ENCODE data around the gene CPNE6.
"Not testable (repeated sequence)": the region's sequence is repeated elsewhere in the genome, so short reads cannot be mapped to it uniquely, and the experiment has no call there.

CPNE6 gene

GRCh38 chr14:24040692-24041091 lies 30.7 kb upstream of the CPNE6 start:
- H3K4me3 ChIP-seq (ENCODE audit: low read depth in 1 of 2, low read length in 2 of 2): no peak overlapping the region
- H3K4me1 ChIP-seq (ENCODE audit: control insufficient read depth in 1 of 2, insufficient read depth in 2 of 2, low read length in 2 of 2): peaks cover 5 to 6% of the 10 kb centered on the region in 2 donors
- H3K27me3 ChIP-seq (ENCODE audit: control insufficient read depth in 1 of 2, insufficient read depth in 2 of 2, low read length in 2 of 2): no peaks in the 10 kb centered on the region
- no peak overlapping the region for H3K9ac ChIP-seq (ENCODE audit: low read depth in 1 of 2, low read length in 2 of 2)
- no peaks in the 10 kb centered on the region for H3K36me3 ChIP-seq (ENCODE audit: control insufficient read depth in 1 of 2, insufficient read depth in 2 of 2, low read length in 2 of 2)
- no peaks in the 10 kb centered on the region for H3K9me3 ChIP-seq (ENCODE audit: control insufficient read depth in 1 of 2, low read length in 2 of 2)
- no peak overlapping the region for H3K27ac ChIP-seq (ENCODE audit: low read depth, low read length)

DNA sequence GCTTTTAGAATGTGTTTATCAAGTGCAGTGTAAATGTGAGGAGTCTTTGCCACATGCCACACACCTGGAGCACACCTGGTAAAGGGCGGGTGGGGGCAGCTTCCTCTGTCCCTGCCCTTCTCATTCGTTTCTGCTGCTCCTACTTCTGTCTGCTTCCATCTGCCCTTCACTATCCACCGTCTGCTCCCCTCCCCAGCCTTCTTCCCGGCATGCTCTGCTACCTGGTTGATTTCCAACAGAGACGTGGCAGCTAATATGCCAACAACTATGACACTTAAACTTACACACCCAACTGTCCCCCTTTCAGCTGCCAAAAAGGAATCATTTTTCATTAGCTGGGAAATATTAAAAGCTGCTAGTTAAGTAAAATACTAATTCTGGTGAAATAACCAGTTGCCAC lies 28.6 kb upstream of the CPNE6 start:
- H3K9ac ChIP-seq (ENCODE audit: low read depth in 1 of 2, low read length in 2 of 2): no peak overlapping the region
- no peak overlapping the region for H3K4me3 ChIP-seq (ENCODE audit: low read depth in 1 of 2, low read length in 2 of 2)
- no peaks in the 10 kb centered on the region for H3K9me3 ChIP-seq (ENCODE audit: control insufficient read depth in 1 of 2, low read length in 2 of 2)

GRCh38 chr14:24049002-24049401 lies 22.4 kb upstream of the CPNE6 start:
- not testable (repeated sequence) for H3K27me3 ChIP-seq (ENCODE audit: control insufficient read depth in 1 of 2, insufficient read depth in 2 of 2, low read length in 2 of 2); H3K36me3 ChIP-seq (ENCODE audit: control insufficient read depth in 1 of 2, insufficient read depth in 2 of 2, low read length in 2 of 2); H3K9ac ChIP-seq (ENCODE audit: low read depth in 1 of 2, low read length in 2 of 2); H3K27ac ChIP-seq (ENCODE audit: low read depth, low read length); H3K4me3 ChIP-seq (ENCODE audit: low read depth in 1 of 2, low read length in 2 of 2); H3K9me3 ChIP-seq (ENCODE audit: control insufficient read depth in 1 of 2, low read length in 2 of 2)
- H3K4me1 ChIP-seq (ENCODE audit: control insufficient read depth in 1 of 2, insufficient read depth in 2 of 2, low read length in 2 of 2): peaks cover 12 to 15% of the 10 kb centered on the region in 2 donors

More for the DNA sequence above, 28.6 kb upstream of the CPNE6 start:
- Histone ChIP-seq H3K27me3 (ENCODE audit: control insufficient read depth in 1 of 2, insufficient read depth in 2 of 2, low read length in 2 of 2) (no peaks in the 10 kb centered on the region), H3K36me3 (ENCODE audit: control insufficient read depth in 1 of 2, insufficient read depth in 2 of 2, low read length in 2 of 2) (no peaks in the 10 kb centered on the region), H3K4me1 (ENCODE audit: control insufficient read depth in 1 of 2, insufficient read depth in 2 of 2, low read length in 2 of 2) (peaks cover 4 to 5% of the 10 kb centered on the region in 2 donors), H3K27ac (ENCODE audit: low read depth, low read length) (no peak overlapping the region)

DNA sequence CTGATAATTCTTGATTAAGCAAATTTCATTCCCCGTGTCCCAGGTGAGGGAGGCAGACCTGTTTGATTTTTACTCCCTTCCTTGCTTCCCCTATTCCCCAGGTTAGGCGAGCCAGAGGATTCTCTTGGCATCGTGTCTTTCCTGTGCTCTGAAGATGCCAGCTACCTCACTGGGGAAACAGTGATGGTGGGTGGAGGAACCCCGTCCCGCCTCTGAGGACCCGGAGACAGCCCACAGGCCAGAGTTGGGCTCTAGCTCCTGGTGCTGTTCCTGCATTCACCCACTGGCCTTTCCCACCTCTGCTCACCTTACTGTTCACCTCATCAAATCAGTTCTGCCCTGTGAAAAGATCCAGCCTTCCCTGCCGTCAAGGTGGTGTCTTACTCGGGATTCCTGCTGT lies 20.6 kb upstream of the CPNE6 start:
- H3K27ac ChIP-seq (ENCODE audit: low read depth, low read length); H3K27me3 ChIP-seq (ENCODE audit: control insufficient read depth in 1 of 2, insufficient read depth in 2 of 2, low read length in 2 of 2); H3K4me3 ChIP-seq (ENCODE audit: low read depth in 1 of 2, low read length in 2 of 2); H3K9me3 ChIP-seq (ENCODE audit: control insufficient read depth in 1 of 2, low read length in 2 of 2); H3K9ac ChIP-seq (ENCODE audit: low read depth in 1 of 2, low read length in 2 of 2); H3K36me3 ChIP-seq (ENCODE audit: control insufficient read depth in 1 of 2, insufficient read depth in 2 of 2, low read length in 2 of 2): not testable (repeated sequence)
- H3K4me1 ChIP-seq (ENCODE audit: control insufficient read depth in 1 of 2, insufficient read depth in 2 of 2, low read length in 2 of 2): peaks cover 12 to 15% of the 10 kb centered on the region in 2 donors

DNA sequence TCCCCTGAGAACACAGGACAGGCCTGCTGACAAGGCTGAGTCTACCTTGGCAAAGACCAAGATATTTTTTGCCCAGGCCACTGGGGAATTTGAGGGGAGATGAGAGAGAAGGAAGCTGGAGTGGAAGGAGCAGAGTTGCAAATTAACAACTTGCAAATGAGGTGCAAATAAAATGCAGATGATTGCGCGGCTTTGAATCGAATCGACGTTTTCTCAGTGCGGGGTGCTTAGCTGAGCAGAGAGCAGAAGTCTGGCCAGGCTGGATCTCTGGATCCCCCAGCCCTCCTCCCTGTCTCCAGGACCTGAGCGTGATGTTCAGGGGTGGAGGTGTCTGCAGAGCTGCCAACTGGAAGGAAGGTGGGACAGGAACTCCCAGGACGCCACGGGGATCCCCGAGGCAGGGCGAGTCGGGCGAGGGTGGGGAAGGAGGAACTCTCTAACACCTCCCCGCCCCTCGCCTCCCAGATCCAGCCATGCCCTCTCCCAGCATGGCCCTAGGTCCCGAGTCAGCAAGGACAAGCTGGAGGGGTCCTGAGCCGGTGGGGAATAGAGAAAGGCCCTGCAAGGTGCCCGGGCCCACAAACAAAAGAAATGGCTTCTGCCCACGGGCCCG lies 20.1 kb upstream of the CPNE6 start:
- H3K4me1 ChIP-seq (ENCODE audit: control insufficient read depth in 1 of 2, insufficient read depth in 2 of 2, low read length in 2 of 2): peaks cover 12 to 15% of the 10 kb centered on the region in 2 donors
- H3K4me3 ChIP-seq (ENCODE audit: low read depth in 1 of 2, low read length in 2 of 2): peak overlapping the region; percentile 73 to 86
- peak overlapping the region; percentile 32 for H3K27ac ChIP-seq (ENCODE audit: low read depth, low read length)
- H3K9me3 ChIP-seq (ENCODE audit: control insufficient read depth in 1 of 2, low read length in 2 of 2): no peaks in the 10 kb centered on the region
- H3K9ac ChIP-seq (ENCODE audit: low read depth in 1 of 2, low read length in 2 of 2): peak overlapping the region; percentile 72 to 79
- no peaks in the 10 kb centered on the region for H3K27me3 ChIP-seq (ENCODE audit: control insufficient read depth in 1 of 2, insufficient read depth in 2 of 2, low read length in 2 of 2)
- H3K36me3 ChIP-seq (ENCODE audit: control insufficient read depth in 1 of 2, insufficient read depth in 2 of 2, low read length in 2 of 2): no peaks in the 10 kb centered on the region

DNA sequence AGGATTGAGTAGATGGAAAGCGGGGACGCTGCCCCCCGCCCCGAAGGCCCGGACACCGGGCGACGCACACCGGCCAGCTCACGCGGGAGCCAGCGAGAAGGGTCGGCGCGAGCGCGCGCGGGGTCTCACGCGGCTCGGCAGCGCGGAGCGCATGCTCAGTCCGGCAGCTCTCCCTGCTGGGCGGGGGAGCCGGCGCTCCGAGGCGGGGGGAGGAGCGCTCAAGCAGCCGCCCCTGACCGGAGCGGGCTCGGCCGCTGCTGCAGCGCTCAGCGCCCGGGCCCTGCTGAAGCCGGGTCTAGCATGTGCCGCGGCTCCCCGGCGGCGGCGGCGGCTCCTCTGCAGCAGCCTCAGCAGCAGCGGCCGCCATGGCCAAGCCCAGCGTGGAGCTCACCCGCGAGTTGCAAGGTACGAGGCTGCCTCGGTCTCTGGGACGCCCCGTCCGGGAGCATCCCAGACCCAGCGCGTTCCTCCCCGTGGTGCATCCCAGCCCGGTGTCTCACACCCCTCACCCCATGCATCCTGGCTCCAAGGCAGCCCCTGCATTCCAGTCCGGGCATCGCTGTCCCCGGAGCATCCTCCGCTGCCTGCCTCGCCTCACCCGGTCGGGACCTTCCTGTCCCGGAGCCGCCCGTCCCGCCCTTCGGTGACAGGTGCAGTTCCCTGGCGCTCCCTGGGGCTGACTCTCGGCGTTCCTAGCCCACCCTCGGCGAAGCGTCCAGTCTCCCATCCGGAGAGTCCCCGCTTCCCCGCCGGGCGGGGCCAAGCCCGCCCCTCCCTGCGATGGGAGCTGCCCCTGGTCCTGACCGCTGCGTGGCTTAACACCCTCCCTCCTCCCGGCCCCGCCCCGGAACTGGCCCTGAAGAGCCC lies 19.3 kb upstream of the CPNE6 start, which contains the start of gene CARMIL3:
Gene CARMIL3 (plus strand): TSS at position 221 of the 867 bp plus-strand sequence. CDS start 145 bp downstream, at position 366.
- peak within 1 kb of the TSS; percentile 72 to 79 for H3K9ac ChIP-seq (ENCODE audit: low read depth in 1 of 2, low read length in 2 of 2)
- no peaks in the 10 kb centered on the region for H3K36me3 ChIP-seq (ENCODE audit: control insufficient read depth in 1 of 2, insufficient read depth in 2 of 2, low read length in 2 of 2)
- H3K27me3 ChIP-seq (ENCODE audit: control insufficient read depth in 1 of 2, insufficient read depth in 2 of 2, low read length in 2 of 2): no peaks in the 10 kb centered on the region
- peaks cover 12 to 18% of the 10 kb centered on the region in 2 donors for H3K4me1 ChIP-seq (ENCODE audit: control insufficient read depth in 1 of 2, insufficient read depth in 2 of 2, low read length in 2 of 2)
- H3K4me3 ChIP-seq (ENCODE audit: low read depth in 1 of 2, low read length in 2 of 2): peak within 1 kb of the TSS; percentile 73 to 86
- H3K9me3 ChIP-seq (ENCODE audit: control insufficient read depth in 1 of 2, low read length in 2 of 2): no peaks in the 10 kb centered on the region
- H3K27ac ChIP-seq (ENCODE audit: low read depth, low read length): peak within 1 kb of the TSS; percentile 32

- Histone ChIP-seq H3K27ac (ENCODE audit: low read depth, low read length) (no peak overlapping the region), H3K4me3 (ENCODE audit: low read depth in 1 of 2, low read length in 2 of 2) (peak overlapping the region; percentile 73 to 86)
Observed at GRCh38 chr14:24052656-24053547, 18.5 kb upstream of the CPNE6 start.

GRCh38 chr14:24053548-24054323 lies 17.6 kb upstream of the CPNE6 start:
- no peak overlapping the region for H3K9ac ChIP-seq (ENCODE audit: low read depth in 1 of 2, low read length in 2 of 2)
- H3K27me3 ChIP-seq (ENCODE audit: control insufficient read depth in 1 of 2, insufficient read depth in 2 of 2, low read length in 2 of 2): no peaks in the 10 kb centered on the region

More at GRCh38 chr14:24052656-24053547, 18.5 kb upstream of the CPNE6 start:
- no peaks in the 10 kb centered on the region for H3K9me3 ChIP-seq (ENCODE audit: control insufficient read depth in 1 of 2, low read length in 2 of 2)
- peaks cover 12 to 22% of the 10 kb centered on the region in 2 donors for H3K4me1 ChIP-seq (ENCODE audit: control insufficient read depth in 1 of 2, insufficient read depth in 2 of 2, low read length in 2 of 2)
- no peaks in the 10 kb centered on the region for H3K36me3 ChIP-seq (ENCODE audit: control insufficient read depth in 1 of 2, insufficient read depth in 2 of 2, low read length in 2 of 2)
- H3K9ac ChIP-seq (ENCODE audit: low read depth in 1 of 2, low read length in 2 of 2): no peak overlapping the region
- no peaks in the 10 kb centered on the region for H3K27me3 ChIP-seq (ENCODE audit: control insufficient read depth in 1 of 2, insufficient read depth in 2 of 2, low read length in 2 of 2)

DNA sequence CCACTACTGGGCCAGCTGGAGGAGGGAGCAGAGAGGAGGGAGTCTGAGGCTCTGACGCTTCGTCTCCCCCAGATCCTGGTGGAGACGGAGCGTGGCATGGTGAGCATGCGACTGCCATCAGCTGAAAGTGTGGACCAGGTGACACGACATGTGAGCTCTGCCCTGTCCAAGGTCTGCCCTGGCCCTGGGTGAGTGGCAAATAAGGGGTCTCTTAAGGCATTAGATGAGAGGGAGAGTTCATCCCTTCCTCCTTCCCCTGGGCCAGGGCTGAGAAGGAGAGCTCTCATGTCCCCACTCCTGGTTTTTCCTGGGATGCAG lies 17.1 kb upstream of the CPNE6 start:
- Histone ChIP-seq H3K27ac (ENCODE audit: low read depth, low read length) (no peak overlapping the region), H3K27me3 (ENCODE audit: control insufficient read depth in 1 of 2, insufficient read depth in 2 of 2, low read length in 2 of 2) (no peaks in the 10 kb centered on the region), H3K9me3 (ENCODE audit: control insufficient read depth in 1 of 2, low read length in 2 of 2) (no peaks in the 10 kb centered on the region), H3K4me3 (ENCODE audit: low read depth in 1 of 2, low read length in 2 of 2) (no peak overlapping the region), H3K36me3 (ENCODE audit: control insufficient read depth in 1 of 2, insufficient read depth in 2 of 2, low read length in 2 of 2) (no peaks in the 10 kb centered on the region), H3K9ac (ENCODE audit: low read depth in 1 of 2, low read length in 2 of 2) (no peak overlapping the region), H3K4me1 (ENCODE audit: control insufficient read depth in 1 of 2, insufficient read depth in 2 of 2, low read length in 2 of 2) (peaks cover 21 to 27% of the 10 kb centered on the region in 2 donors)

More at GRCh38 chr14:24053548-24054323, 17.6 kb upstream of the CPNE6 start:
- no peaks in the 10 kb centered on the region for H3K9me3 ChIP-seq (ENCODE audit: control insufficient read depth in 1 of 2, low read length in 2 of 2)
- H3K4me3 ChIP-seq (ENCODE audit: low read depth in 1 of 2, low read length in 2 of 2): no peak overlapping the region
- H3K27ac ChIP-seq (ENCODE audit: low read depth, low read length): no peak overlapping the region
- no peaks in the 10 kb centered on the region for H3K36me3 ChIP-seq (ENCODE audit: control insufficient read depth in 1 of 2, insufficient read depth in 2 of 2, low read length in 2 of 2)
- H3K4me1 ChIP-seq (ENCODE audit: control insufficient read depth in 1 of 2, insufficient read depth in 2 of 2, low read length in 2 of 2): peaks cover 16 to 26% of the 10 kb centered on the region in 2 donors

Measured in duodenal mucosa (tissue), 2 donors.